PC-9 (cell line): ENCODE results near the gene ZNF765. TPM values are rescaled to one million over a fixed set of nuclear protein-coding genes. Genes with fewer than 3 reads are reported as not detected.
"Not testable (repeated sequence)": the region's sequence is repeated elsewhere in the genome, so short reads cannot be mapped to it uniquely, and the experiment has no call there.

Experiments used
- BruUV-seq: library from RNA; stranded (reverse); fragments of 400-500 nt; replicated peaks from 2 replicates; lab custom pipeline; 2021; lab: Mats Ljungman, UMichigan
- CTCF ChIA-PET: fragments of 300-600 bp; sonication (Branson Sonifier 250); formaldehyde crosslinking; loops from one replicate; lab custom pipeline; 2022; ENCODE audit warnings: antibody characterized with exemption; lab: Charles Lee
- POLR2A ChIA-PET: fragments of 300-600 bp; sonication (Branson Sonifier 250); formaldehyde crosslinking; loops from one replicate; lab custom pipeline; 2022; ENCODE audit warnings: antibody characterized with exemption; ENCODE audit not compliant: unreplicated experiment; lab: Charles Lee
- DNase-seq, 2 experiments: peaks; one replicate each; pipeline versions ENCODE4 v3.0.0 to v3.0.0-alpha.2; 2015 to 2022; ENCODE audit warnings: mixed read lengths in 1 of 2
- H2AFZ ChIP-seq: fragments of 200-600 bp; sonication (generic); 2 replicates; pipeline ENCODE4 v1.8.1; 2017; ENCODE audit warnings: antibody characterized with exemption
- H3F3A ChIP-seq: fragments of 200-600 bp; sonication (generic); 2 replicates; pipeline ENCODE4 v1.8.1; 2017; ENCODE audit warnings: antibody characterized with exemption, mild to moderate bottlenecking, low read depth; ENCODE audit not compliant: insufficient read depth
- H3K27ac ChIP-seq: fragments of 200-600 bp; sonication (generic); 2 replicates; pipeline ENCODE4 v1.6.1; 2016; ENCODE audit warnings: mixed run types
- H3K27me3 ChIP-seq: fragments of 200-600 bp; sonication (generic); 2 replicates; pipeline ENCODE4 v1.6.1; 2016; ENCODE audit warnings: low read depth, mixed run types; ENCODE audit not compliant: insufficient read depth
- H3K36me3 ChIP-seq: fragments of 200-600 bp; sonication (generic); 2 replicates; pipeline ENCODE4 v1.6.1; 2016; ENCODE audit warnings: low read depth, mixed run types
- H3K4me1 ChIP-seq: fragments of 200-600 bp; sonication (generic); replicated peaks from 2 replicates; pipeline ENCODE4 v1.6.1; 2016; ENCODE audit warnings: mixed run types; ENCODE audit not compliant: insufficient read depth
- H3K4me2 ChIP-seq: fragments of 200-600 bp; sonication (generic); 2 replicates; pipeline ENCODE4 v1.6.1; 2017; ENCODE audit warnings: mixed run types
- H3K4me3 ChIP-seq: fragments of 200-600 bp; sonication (generic); 2 replicates; pipeline ENCODE4 v1.6.1; 2016; ENCODE audit warnings: mixed run types
- H3K79me2 ChIP-seq: fragments of 200-600 bp; sonication (generic); 2 replicates; pipeline ENCODE4 v1.6.1; 2017; ENCODE audit warnings: low read depth, mixed run types
- H3K9me2 ChIP-seq: fragments of 200-600 bp; sonication (generic); 2 replicates; pipeline ENCODE4 v1.8.1; 2017; ENCODE audit warnings: mild to moderate bottlenecking; ENCODE audit not compliant: insufficient read depth
- H3K9me3 ChIP-seq: fragments of 200-600 bp; sonication (generic); 2 replicates; pipeline ENCODE4 v1.8.1; 2016; ENCODE audit warnings: low read depth; ENCODE audit not compliant: insufficient read depth
- H4K20me1 ChIP-seq: fragments of 200-600 bp; sonication (generic); 2 replicates; pipeline ENCODE4 v1.8.1; 2017; ENCODE audit not compliant: insufficient read depth
- CTCF ChIP-seq: fragments of 200-600 bp; sonication (generic); conservative IDR thresholded peaks from 2 replicates; pipeline ENCODE4 v1.6.1; 2017; ENCODE audit warnings: mixed run types, antibody characterized with exemption, mild to moderate bottlenecking, moderate library complexity
- EZH2 ChIP-seq: fragments of 200-600 bp; sonication (generic); IDR thresholded peaks from 2 replicates; pipeline ENCODE4 v1.8.0; 2017; ENCODE audit warnings: antibody characterized with exemption, low read depth
- intact Hi-C: fragments of 100-400 bp; cut with micrococcal nuclease; formaldehyde crosslinking; loops from one replicate; pipeline ENCODE4 v1.10.0; 2022; ENCODE audit not compliant: unreplicated experiment
- total RNA-seq: library from RNA; stranded (reverse); gene quantifications from 2 replicates; pipeline ENCODE4 v1.2.3, GENCODE V29; 2021

ZNF765 gene
- total RNA-seq, 1 experiment from 2014 or later, result 12.5 TPM

- BruUV-seq, result TSS peak; percentile 63
- ChIA-PET POLR2A (no interaction called here), CTCF (no interaction called here)
- Histone ChIP-seq H3K4me3 (peak within 1 kb of the TSS; percentile 91), H3K27me3 (no peaks in the 10 kb centered on the region), H3K9me3 (peaks cover 3% of the 10 kb centered on the region; the same call in 1 of the 2 replicates), H3K4me2 (peak within 1 kb of the TSS; percentile 79), H3K4me1 (no peaks in the 10 kb centered on the region; the same call in 1 of the 2 replicates), H3K36me3 (peaks cover 31% of the 10 kb centered on the region), H3K27ac (peak within 1 kb of the TSS; percentile 67), H3F3A (no peaks in the 10 kb centered on the region), H3K79me2 (peaks cover 17% of the 10 kb centered on the region), H3K9me2 (no peaks in the 10 kb centered on the region), H4K20me1 (no peaks in the 10 kb centered on the region), H2AFZ (peak within 1 kb of the TSS; percentile 91)
- TF ChIP-seq CTCF (peak; percentile 60), EZH2 (no peak)
- DNase-seq, result peak; percentile 90 to 99
- intact Hi-C loops, result loop anchor here (10.0 kb wide), 1 partner anchor 83 kb away; no protein-coding TSS in a partner anchor
Measured at GRCh38 chr19:53431399-53432087, 36.6 kb downstream of the ZNF765 start, which contains the start of gene ZNF761. Gene ZNF761 (plus strand): TSS chr19:53431984. CDS start chr19:53447269, 15,285 bp downstream.

GRCh38 chr19:53432088-53432661, 37.2 kb downstream of the ZNF765 start:
- Histone ChIP-seq H3K4me2 (peak overlapping the region; percentile 79), H3K36me3 (peaks cover 36% of the 10 kb centered on the region), H2AFZ (peak overlapping the region; percentile 91), H3K27ac (peak overlapping the region; percentile 67), H3K9me3 (peaks cover 8% of the 10 kb centered on the region; the same call in 1 of the 2 replicates), H3K9me2 (no peaks in the 10 kb centered on the region), H3K4me1 (no peaks in the 10 kb centered on the region; the same call in 1 of the 2 replicates), H3K4me3 (peak overlapping the region; percentile 91), H3F3A (no peaks in the 10 kb centered on the region), H4K20me1 (no peaks in the 10 kb centered on the region), H3K79me2 (peaks cover 17% of the 10 kb centered on the region), H3K27me3 (no peaks in the 10 kb centered on the region)
- DNase-seq, result no peak
- ChIA-PET POLR2A (interaction anchor here (0.6 kb wide), 1 partner anchor 596 kb away, joined by 3 read pairs; no protein-coding TSS in a partner anchor), CTCF (no interaction called here)
- BruUV-seq, result TSS peak; percentile 76
- intact Hi-C loops, result loop anchor here (10.0 kb wide), 1 partner anchor 83 kb away; no protein-coding TSS in a partner anchor
- TF ChIP-seq EZH2 (no peak), CTCF (no peak)

- CTCF ChIA-PET, H3K4me3 ChIP-seq, H3K4me1 ChIP-seq, H3K27ac ChIP-seq, H3K4me2 ChIP-seq, H4K20me1 ChIP-seq, DNase-seq, H3F3A ChIP-seq, H3K79me2 ChIP-seq, BruUV-seq, intact Hi-C loops, H2AFZ ChIP-seq, POLR2A ChIA-PET, H3K27me3 ChIP-seq, H3K9me2 ChIP-seq: not testable (repeated sequence)
- Histone ChIP-seq H3K36me3 (peaks cover 49% of the 10 kb centered on the region), H3K9me3 (peaks cover 48% of the 10 kb centered on the region)
Measured at GRCh38 chr19:53443809-53444208, 48.9 kb downstream of the ZNF765 start.

GRCh38 chr19:53447196-53447595, 52.2 kb downstream of the ZNF765 start:
- intact Hi-C loops, CTCF ChIA-PET, H3K27ac ChIP-seq, H3F3A ChIP-seq, H3K4me1 ChIP-seq, BruUV-seq, H3K9me2 ChIP-seq, H4K20me1 ChIP-seq, H3K79me2 ChIP-seq, H3K4me3 ChIP-seq, H3K4me2 ChIP-seq, H2AFZ ChIP-seq, H3K27me3 ChIP-seq, POLR2A ChIA-PET, DNase-seq: not testable (repeated sequence)
- Histone ChIP-seq H3K36me3 (peaks cover 55% of the 10 kb centered on the region), H3K9me3 (peaks cover 59% of the 10 kb centered on the region)
